Peyer's patch (tissue), 4 donors: ENCODE measurements around the gene TMEM127. TPM values are rescaled to one million over a fixed set of nuclear protein-coding genes. Genes with fewer than 3 reads are reported as not detected.

Experiments used
- DNase-seq, 3 donors: peaks; one replicate each; pipeline ENCODE4 v3.0.0-alpha.2; 2017 to 2019
- H3K27ac ChIP-seq, 4 donors: fragments of 200-600 bp; sonication (generic); one replicate each; pipeline ENCODE4 v1.5.1; 2016 to 2019
- H3K27me3 ChIP-seq, 2 donors: fragments of 200-600 bp; sonication (generic); one replicate each; pipeline ENCODE4 v1.5.1; 2019
- H3K36me3 ChIP-seq, 3 donors: fragments of 200-600 bp; sonication (generic); one replicate each; pipeline ENCODE4 v1.5.1; 2016 to 2019
- H3K4me1 ChIP-seq, 4 donors: fragments of 200-600 bp; sonication (generic); one replicate each; pipeline ENCODE4 v1.5.1; 2016 to 2019
- H3K4me3 ChIP-seq, 4 donors: fragments of 200-600 bp; sonication (generic); 1 replicate in 3 of 4; 2 replicates in 1 of 4; pipeline ENCODE4 v1.5.1; 2016 to 2019; ENCODE audit warnings: mild to moderate bottlenecking in 1 of 4
- H3K9me3 ChIP-seq, 4 donors: fragments of 200-600 bp; sonication (generic); one replicate each; pipeline ENCODE4 v1.5.1; 2016 to 2019; ENCODE audit warnings: mild to moderate bottlenecking in 1 of 4
- POLR2A ChIP-seq, 2 donors: fragments of 450-650 bp; IDR thresholded peaks; one replicate each; pipeline ENCODE4 v1.5.1; 2017; ENCODE audit warnings: antibody characterized with exemption in 2 of 2, mild to moderate bottlenecking in 2 of 2, moderate library complexity in 2 of 2
- total RNA-seq, 4 donors: library from RNA; depleted of rRNA; stranded (reverse); fragments of >200 nt; gene quantifications; one replicate each; pipeline ENCODE4 v1.1.0, GENCODE V29; 2016
- TF ChIP-seq, protein P1 (sequence below), 6 experiments: fragments of 450-650 bp in 4 of 6; fragments of 200-600 bp in 2 of 6; sonication (generic) in 1 of 6; IDR thresholded peaks; one replicate each; pipeline ENCODE4 v1.5.1; 2017 to 2019; ENCODE audit warnings: antibody characterized with exemption in 6 of 6, mild to moderate bottlenecking in 3 of 6, moderate library complexity in 1 of 6

Gene TMEM127
- total RNA-seq, 4 donors from 2014 or later, result 25.6 to 81.4 (median 67.1) TPM

DNA sequence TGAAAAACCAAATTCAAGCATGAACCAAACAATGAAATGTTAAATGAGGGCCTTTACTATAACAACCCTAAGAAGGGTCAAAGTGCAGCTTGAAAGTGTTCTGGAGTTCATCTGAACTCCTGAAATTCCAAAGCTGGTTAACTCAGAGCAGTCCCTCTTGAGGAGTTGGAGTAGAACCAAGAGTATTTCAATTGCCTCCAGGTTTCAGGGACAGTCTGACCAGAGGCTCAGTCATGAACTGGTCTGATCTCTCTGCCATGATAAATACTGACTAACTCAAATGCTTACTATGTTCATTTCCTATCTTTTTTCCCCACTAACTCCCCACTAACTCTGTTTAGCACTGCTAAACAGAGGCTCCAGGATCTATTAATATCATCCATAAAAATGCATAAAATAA lies 59.9 kb downstream of the TMEM127 start:
- peaks cover 4 to 66% (median 17%) of the 10 kb centered on the region in 4 donors for H3K4me1 ChIP-seq
- no peaks in the 10 kb centered on the region for H3K36me3 ChIP-seq
- TF ChIP-seq POLR2A (IDR thresholded peaks at IDR 0.05), result no peak
- TF ChIP-seq, protein P1, sequence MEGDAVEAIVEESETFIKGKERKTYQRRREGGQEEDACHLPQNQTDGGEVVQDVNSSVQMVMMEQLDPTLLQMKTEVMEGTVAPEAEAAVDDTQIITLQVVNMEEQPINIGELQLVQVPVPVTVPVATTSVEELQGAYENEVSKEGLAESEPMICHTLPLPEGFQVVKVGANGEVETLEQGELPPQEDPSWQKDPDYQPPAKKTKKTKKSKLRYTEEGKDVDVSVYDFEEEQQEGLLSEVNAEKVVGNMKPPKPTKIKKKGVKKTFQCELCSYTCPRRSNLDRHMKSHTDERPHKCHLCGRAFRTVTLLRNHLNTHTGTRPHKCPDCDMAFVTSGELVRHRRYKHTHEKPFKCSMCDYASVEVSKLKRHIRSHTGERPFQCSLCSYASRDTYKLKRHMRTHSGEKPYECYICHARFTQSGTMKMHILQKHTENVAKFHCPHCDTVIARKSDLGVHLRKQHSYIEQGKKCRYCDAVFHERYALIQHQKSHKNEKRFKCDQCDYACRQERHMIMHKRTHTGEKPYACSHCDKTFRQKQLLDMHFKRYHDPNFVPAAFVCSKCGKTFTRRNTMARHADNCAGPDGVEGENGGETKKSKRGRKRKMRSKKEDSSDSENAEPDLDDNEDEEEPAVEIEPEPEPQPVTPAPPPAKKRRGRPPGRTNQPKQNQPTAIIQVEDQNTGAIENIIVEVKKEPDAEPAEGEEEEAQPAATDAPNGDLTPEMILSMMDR (IDR thresholded peaks at IDR 0.05), result no peak
- H3K27me3 ChIP-seq, result no peaks in the 10 kb centered on the region
- H3K4me3 ChIP-seq, result peak overlapping the region in 2 of 4 donors; percentile 3 to 27
- peak overlapping the region in 2 of 4 donors; percentile 14 to 27 for H3K27ac ChIP-seq
- DNase-seq, result no peak
- no peaks in the 10 kb centered on the region for H3K9me3 ChIP-seq

DNA sequence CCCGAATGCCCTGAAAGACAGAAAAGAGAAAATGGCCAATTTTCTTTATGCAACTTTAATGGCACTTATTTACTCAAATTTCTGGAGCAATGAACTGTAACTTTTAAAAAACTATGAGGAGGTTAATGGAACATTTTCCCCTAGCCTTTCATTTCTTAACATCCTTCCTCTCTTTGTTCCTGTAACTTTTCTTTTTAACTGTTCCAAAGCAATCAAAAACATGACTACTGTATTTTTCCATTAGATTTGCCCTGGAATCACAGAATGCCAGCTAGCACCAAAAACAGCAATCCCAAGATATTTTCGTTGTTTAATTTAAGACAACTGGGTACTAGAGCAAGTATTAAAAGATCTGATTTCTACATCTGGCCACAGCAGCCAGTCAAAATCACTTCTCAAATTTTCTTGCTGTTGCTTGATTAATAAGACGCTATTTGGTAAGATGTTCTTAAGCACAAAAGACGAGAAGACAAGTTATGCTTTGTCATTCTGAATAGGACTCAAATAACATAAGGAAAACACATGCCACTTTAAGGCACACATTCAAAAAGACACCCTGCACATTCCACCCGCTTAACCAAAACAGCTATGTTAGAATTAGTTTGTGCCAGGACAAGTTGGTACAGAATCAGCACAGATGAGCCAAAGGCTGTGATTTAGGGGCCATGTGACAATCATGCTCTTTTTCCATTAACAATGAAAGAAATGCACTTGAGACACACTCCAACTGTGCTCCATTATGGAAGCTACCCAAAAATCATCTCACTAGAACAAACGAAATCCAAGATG lies 60.8 kb downstream of the TMEM127 start:
- Histone ChIP-seq H3K27ac (peak overlapping the region in 3 of 4 donors; percentile 12 to 68 (median 14)), H3K9me3 (no peaks in the 10 kb centered on the region), H3K4me3 (peak overlapping the region in 1 of 4 donors; percentile 15), H3K4me1 (peaks cover 4 to 73% (median 16%) of the 10 kb centered on the region in 4 donors), H3K27me3 (no peaks in the 10 kb centered on the region), H3K36me3 (no peaks in the 10 kb centered on the region)
- DNase-seq, result no peak
- TF ChIP-seq, protein P1 (IDR thresholded peaks at IDR 0.05), result no peak
- TF ChIP-seq POLR2A (IDR thresholded peaks at IDR 0.05), result no peak

DNA sequence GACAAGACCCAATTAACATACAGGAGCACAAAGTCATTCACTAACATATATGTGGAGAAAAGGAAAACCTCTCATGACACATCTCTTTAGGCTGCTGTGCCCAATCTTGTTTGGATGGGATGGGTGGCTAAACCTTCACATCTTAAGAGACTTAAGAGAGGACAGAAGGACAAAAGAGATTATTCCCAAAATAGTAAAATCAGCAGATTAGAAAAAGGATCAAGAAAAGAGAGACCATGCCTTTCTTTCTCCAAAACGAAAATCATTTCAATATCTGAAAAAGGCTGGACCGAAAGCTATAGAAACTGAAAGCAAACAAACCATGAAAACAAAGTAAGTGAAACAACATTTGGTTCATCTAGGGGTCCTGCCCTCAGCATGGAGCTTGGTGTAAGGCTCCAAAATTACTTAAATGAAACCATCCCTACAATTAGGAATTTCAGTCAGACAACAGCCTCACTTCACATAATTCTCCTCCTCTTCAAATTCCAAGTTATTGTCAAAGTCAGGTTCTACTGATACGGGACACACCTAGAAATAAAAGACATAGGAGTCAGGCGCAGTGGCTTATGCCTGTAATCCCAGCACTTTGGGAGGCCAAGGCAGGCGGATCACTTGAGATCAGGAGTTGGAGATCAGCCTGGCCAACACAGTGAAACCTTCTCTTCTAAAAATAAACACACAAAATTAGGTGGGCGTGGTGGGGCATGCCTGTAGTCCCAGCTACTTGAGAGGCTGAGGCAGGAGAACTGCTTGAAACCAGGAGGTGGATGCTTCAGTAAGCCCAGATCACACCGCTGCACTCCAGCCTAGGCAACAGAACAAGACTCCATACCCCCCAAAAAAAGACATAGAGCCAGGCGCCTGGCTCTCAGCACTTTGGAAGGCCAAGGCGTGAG lies 62.4 kb downstream of the TMEM127 start:
- no peak for TF ChIP-seq POLR2A (IDR thresholded peaks at IDR 0.05)
- TF ChIP-seq, protein P1 (IDR thresholded peaks at IDR 0.05), result no peak
- Histone ChIP-seq H3K27me3 (no peaks in the 10 kb centered on the region), H3K27ac (peak overlapping the region; percentile 52 to 68 (median 57)), H3K4me1 (peaks cover 4 to 74% (median 16%) of the 10 kb centered on the region in 4 donors), H3K36me3 (no peaks in the 10 kb centered on the region), H3K4me3 (peak overlapping the region in 3 of 4 donors; percentile 5 to 24 (median 13)), H3K9me3 (no peaks in the 10 kb centered on the region)
- DNase-seq, result no peak

DNA sequence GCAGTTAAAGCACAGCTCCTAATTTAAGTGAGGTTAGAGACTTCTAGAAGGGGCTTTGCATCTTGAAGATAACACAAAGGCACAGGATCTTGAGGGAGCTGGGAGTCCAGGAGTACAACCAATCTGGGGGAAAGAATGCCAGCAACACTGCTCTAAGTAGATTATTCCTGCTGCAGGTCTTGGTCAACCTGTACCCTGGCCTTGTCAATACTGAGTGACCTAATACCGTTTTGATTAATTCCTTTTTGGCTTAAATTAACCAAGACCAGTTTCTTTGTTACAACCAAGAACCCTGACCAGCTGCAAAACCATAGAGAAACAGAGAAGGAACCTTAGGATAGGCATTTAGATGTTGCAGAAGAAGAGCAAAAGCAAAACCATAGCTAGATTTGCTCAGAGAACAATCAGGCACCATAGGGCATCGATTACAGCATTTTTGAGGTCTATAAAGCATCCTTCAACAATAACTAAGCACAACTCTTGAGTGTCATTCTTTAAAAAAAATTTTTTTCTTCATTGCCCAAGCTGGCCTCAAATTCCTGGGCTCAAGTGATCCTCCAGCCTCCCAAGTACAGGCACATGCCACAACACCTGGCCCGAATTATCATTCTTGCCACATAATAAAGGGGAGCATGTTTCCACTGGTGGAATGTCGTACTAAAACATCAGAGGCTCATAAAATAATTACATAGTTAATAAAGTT lies 63.5 kb downstream of the TMEM127 start:
- H3K27me3 ChIP-seq, result no peaks in the 10 kb centered on the region
- peak overlapping the region in 1 of 4 donors; percentile 68 for H3K27ac ChIP-seq
- TF ChIP-seq, protein P1 (IDR thresholded peaks at IDR 0.05), result no peak
- no peak for TF ChIP-seq POLR2A (IDR thresholded peaks at IDR 0.05)
- H3K4me1 ChIP-seq, result peaks cover 4 to 71% (median 16%) of the 10 kb centered on the region in 4 donors
- H3K9me3 ChIP-seq, result no peaks in the 10 kb centered on the region
- H3K4me3 ChIP-seq, result no peak overlapping the region
- no peaks in the 10 kb centered on the region for H3K36me3 ChIP-seq
- no peak for DNase-seq

DNA sequence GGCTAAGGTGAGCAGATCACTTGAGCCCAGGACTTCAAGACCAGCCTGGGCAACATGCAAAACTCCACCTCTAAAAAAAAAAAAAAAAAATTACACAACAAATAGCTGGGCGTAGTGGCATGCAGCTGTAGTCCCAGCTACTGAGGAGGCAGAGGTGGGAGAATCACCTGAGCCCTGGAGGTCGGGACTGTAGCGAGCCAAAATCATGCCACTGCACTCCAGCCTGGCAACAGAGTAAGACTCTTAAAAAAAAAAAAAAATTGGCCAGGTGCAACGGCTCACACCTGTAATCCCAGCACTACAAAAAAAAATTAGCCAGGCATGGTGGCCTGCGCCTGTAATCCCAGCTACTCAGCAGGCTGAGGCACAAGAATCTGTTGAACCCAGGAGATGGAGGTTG lies 64.5 kb downstream of the TMEM127 start:
- DNase-seq, result no peak
- Histone ChIP-seq H3K27me3 (no peaks in the 10 kb centered on the region), H3K27ac (peak overlapping the region in 1 of 4 donors; percentile 15), H3K36me3 (no peaks in the 10 kb centered on the region), H3K4me3 (no peak overlapping the region), H3K9me3 (no peaks in the 10 kb centered on the region), H3K4me1 (peaks cover 4 to 64% (median 14%) of the 10 kb centered on the region in 4 donors)
- no peak for TF ChIP-seq POLR2A (IDR thresholded peaks at IDR 0.05)
- TF ChIP-seq, protein P1 (IDR thresholded peaks at IDR 0.05), result no peak
